HG03565 (cell line): ENCODE results near the gene GPX3.

Experiments used
- ATAC-seq: cut with Tn5 transposase; IDR thresholded peaks from one replicate; pipeline ENCODE4 v1.9.1; 2021; ENCODE audit warnings: mild to moderate bottlenecking, moderate library complexity; ENCODE audit not compliant: unreplicated experiment

GPX3 gene

DNA sequence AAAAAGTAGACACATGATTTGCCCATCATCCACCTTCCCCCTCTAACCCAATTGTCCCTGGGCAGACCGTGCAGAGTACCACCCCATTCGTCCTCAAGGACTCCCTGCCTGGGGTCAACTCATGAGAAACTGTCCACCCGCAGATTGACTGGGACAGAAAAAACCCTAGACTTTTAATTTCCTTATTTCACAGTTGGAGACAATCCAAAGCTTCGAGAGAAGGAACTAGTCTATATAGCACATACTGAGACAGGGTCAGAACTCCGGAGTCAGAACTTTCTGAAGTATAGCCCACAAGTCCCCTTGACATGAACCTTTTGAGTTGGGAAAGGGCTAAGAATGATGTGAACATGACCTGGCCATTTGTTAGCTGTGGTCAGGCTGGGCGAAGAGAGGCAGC lies 7.5 kb upstream of the GPX3 start:
- ATAC-seq = no peak

DNA sequence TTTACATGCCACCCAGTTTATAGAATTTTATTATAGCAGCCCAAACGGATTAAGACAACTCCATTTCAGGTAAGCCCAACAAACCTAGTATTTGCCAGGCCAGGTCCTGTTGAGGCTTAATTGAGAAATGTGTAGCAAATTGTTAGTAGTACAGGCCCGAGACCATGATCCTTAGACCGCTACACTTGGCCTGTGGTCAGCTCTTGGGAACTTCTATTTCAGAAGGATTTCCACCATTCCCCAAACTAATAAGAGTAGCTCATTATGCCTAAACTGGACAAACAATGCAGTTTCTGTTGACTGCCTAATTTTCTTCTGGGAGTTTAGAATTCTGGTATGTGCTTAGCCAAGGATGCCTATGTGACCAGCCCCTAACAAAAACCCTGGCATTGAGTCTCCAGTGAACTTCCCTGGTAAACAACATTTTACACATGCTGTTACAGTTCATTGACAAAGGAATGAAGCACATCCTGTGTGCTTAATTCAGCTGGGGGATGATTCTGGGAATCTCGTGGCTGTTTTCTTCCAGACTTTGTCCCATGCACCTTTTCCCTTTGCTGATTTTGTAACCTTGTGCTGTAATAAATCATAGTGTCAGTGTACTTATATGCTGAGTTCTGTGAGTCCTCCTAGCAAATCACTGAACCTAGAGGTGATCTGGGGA lies 5.6 kb upstream of the GPX3 start:
- no peak for ATAC-seq

DNA sequence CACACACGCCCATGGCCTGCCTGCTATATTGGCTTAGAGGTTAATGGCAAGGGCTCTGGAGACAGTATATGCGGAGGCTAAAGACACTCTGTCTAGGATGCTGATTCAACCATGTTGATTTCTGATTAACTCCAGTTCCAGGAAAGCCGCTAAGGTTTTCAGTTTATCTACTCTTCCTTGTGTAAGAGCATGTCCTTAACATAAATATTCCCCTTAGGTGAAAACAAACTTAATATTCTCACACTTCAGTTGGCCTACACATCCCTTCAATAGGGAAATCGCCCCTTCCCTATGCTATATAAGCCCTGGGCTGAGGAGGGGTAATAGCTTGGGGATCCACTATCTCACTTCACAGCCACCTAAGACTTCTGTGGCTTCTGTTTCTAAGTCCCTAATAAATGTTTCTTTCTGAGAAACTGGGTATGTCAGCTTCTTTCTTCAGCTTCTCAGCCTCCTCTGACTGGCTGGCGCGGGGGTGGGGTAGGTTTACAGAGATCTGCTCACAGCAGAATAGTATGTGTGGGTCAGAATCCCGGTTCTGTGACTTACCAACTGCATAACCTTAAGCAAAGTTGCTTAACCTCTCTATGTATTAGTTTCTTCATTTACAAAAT lies 4.3 kb upstream of the GPX3 start:
- ATAC-seq = no peak

DNA sequence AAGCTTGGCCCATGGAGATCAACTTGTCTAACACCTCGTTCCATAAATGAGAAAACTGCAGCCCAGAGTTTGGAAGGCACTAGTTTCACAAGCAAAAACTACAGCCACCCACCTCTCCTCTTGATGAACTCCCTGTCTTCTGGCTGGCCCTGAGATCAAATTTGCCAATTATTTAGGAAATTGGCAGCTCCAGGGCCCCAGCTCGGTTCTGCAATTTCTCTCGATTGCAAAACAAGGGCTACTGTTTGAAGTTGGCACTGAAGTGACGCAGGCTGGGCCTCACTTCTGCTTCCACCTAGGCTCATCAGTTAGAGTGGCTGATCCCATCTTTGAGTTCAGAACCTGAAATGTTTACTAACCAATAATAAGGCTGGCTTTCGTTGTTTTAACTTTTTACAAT lies 3.7 kb upstream of the GPX3 start:
- ATAC-seq = no peak

DNA sequence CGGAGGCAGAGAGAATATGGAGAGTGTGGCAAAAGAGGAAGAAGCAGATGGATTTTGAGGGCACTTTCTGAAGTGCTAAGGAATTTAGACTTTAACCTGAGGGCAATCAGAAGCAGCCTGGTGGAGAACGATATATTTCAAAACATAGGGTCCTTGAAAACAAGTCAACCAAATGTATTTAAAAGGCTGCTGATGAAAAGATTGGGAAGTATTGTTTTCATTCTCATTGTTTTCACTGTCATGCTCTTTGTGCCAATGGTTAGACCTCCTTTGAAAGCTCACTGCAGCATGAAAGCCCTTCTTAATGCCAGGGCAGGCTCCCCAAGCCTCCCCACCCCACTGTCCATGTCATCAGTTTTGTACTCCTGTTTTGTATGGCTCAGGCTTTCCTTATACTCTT lies 2.5 kb upstream of the GPX3 start:
- no peak for ATAC-seq

DNA sequence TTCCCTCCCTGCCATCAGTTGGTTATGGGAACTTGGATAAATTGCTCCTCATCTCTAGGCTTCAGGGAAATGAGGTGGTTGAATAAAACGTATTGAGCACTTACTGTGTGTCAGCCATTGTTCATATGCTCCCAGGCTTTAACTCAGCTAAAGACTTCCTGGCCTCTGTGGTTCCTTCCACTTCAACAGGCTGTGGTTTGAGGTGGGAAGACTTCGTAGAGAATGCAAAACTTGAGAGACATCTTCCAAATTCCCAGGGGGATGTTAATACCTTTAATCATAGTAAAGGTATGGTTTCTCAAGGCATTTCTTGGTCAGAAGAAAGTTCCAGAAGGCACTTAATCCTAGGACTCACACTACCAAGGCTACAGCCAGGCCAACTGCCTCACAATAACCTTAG lies 1.5 kb upstream of the GPX3 start:
- no peak for ATAC-seq

DNA sequence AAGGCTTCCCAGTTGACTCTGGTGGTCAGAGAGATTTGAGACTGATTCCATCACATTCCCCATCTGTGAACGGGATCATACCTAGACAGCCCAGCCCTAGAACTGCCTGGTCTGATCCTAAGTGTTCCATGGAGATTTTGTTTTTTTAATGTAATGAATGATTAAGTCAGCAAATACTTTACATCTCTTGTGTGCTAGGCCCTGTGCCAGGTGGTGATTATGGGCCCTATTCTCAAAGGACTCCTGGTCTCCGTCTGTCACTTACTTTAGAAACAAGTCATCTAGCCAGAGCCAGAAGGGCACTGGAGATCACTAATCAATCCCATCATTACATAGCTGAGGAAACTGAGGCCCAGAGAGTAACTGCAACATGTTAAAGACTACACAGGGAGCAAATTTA lies 1.1 kb upstream of the GPX3 start:
- ATAC-seq = no peak

DNA sequence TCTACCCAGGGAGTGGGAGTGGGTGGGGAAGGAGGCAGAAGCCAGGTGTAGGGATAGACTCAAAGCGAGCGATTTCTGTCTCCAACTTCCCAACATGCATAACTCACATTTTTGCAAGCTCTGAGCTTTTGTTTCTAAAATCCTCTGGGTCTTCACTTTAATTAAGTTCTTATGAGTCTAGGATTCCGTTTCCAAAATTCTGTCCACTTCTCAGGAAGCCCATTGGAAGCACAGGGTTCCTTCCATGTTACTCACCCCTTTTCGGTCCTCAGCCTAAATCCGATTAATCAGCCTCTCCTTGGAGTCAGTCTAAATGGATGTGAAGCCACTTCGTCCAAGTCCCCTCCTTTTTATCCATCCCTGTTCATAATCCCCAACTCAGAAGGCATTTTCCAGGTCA lies 1.4 kb downstream of the GPX3 start:
- no peak for ATAC-seq

DNA sequence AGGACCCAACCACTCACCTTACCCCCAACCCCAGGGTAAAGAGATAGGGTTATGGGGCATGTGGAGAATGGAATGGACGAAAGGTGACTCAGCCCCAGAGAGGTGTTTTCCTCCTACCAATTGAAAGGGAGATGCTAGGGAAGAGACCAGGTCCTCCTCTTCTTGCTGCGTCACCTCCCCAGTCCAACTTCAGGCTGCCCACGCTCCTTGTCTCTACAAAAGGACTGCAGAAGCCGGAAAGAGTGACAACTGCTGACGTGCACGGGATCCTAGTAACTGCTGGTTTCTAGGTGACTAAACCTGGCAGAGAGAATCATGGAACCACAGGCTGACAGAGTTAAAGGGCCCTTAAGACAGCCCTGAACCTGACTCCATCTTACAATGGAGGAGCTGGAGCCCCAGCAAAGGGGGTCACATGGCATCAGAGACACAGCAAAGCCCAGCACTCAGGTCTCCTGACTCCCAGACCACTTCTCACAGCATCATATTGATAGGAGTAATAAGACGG lies 2.2 kb downstream of the GPX3 start:
- ATAC-seq = no peak

DNA sequence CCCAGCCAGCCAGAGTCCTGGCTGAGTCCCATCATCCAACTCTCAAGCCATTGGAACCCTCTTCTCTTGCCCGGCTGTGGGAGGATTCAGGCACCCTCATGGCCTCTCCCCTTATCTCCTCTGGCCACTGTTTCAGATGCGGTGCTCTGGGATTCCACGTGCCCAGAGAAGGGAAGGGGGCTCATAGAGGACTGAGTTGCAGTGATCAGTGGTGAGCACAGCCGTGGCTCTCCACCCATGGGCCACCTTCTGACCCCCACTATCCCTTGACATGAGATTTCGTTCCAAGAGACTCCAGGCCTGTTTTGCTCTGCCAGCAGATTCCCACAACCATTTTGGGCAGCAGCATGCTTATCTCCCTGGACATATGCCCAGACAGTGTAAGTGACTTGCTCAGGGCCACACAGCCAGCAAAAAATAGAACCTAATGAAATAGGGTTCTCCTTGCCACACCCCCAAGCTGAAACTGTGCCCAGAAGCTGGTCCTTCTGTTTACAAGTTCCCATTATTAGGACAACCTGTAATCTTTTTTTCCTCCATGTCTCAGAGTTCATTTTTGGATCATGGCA lies 2.7 kb downstream of the GPX3 start:
- ATAC-seq = no peak

DNA sequence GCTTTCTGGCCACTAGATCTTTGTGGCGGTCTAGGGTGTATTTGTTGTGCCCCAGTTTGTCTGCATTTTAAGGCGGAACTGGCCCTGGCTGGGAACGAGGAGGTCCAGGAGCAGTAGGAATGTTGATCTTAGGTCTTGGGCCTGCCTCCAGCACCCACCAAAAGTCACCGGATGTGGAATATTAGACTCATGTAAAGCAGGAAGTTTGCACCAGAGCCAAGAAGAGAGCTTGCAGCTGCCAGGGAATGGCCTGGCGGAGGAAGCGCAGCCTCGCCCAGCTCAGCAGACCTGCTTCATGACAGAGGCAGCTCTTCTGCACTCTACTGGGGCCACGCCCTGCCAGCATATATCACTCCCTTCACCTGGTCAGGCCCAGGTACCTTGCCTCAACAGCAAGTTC lies 3.3 kb downstream of the GPX3 start:
- no peak for ATAC-seq

DNA sequence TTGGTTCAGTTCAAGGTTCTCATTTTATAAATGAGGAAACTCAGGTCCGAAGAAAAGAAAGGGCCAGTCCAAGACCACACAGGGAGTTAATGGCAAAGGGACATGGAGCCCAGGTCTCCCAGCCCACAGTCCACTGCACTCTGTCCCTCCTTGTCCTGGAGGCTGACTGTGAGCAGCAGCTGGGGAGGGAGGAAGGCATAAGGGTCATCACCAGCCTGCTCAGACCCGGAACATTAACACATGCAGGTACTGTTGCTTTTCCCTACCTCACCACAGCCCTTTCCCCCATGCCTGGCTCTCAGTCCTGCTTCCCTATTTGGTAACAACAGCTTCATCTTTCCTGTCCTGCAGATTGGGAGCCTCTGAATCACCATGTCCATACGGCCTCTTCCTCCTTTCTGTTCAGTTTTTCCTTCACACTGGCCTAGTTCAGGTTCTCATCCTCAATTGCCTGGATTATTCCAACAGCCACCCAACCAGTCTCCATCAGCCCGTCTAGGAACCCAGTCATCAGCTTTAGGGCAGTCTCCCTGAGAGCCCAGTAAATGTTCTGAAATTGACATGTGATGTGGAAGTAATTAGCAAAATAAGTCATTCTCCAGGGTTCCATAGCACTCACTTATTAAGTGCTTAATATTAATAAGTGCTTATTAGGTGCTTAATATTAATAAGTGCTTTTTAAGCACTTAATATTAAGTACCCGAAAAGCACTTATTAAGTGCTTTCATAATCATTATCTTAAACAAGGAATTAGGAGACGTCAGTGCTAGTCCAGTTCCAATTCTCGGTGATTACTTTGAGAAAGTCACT lies 4.3 kb downstream of the GPX3 start:
- no peak for ATAC-seq

DNA sequence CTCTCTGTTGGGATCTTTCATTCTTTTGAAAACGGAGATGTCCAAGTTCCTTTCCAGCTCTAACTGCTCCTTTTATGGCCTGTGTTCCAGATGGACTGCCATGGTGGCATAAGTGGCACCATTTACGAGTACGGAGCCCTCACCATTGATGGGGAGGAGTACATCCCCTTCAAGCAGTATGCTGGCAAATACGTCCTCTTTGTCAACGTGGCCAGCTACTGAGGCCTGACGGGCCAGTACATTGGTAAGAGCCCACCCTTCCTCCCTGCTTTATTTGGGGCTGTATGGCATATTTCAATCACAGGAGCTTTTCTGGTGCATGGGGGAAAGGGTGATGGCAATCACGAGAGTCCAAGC lies 4.8 kb downstream of the GPX3 start:
- no peak for ATAC-seq

DNA sequence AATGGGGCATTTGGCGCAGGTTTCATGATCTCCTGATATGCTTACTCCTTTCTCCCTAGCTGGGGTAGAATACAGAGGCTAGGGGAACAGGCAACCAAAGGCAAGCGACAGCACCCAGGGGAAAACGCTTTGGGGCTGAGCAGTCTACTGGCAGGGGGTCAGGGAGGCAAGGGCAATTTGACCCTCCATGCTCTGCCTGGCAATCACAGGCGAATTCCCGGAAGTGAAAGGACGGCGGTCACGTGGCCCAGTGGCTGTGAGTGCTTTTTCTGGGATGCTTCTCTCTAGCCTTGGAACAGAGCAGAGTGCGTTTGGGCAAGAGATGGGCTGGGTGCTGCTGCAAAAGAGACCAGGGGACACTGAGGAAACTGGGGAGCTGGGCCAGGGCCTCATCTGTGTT lies 5.7 kb downstream of the GPX3 start:
- ATAC-seq = no peak

DNA sequence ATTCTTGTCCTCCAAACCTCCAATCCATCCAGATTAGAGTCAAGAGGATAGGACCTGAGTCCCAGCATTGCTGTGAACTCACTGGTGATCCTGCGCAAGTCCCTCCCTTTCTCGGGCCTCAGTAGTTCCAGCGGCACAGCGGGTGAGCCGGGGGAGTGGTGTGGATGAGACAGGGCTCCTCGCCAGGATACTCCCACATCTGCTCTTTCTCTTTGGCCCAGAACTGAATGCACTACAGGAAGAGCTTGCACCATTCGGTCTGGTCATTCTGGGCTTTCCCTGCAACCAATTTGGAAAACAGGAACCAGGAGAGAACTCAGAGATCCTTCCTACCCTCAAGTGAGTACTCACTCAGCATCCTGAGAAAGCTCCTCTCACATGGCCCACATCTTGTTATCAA lies 6.3 kb downstream of the GPX3 start:
- no peak for ATAC-seq

DNA sequence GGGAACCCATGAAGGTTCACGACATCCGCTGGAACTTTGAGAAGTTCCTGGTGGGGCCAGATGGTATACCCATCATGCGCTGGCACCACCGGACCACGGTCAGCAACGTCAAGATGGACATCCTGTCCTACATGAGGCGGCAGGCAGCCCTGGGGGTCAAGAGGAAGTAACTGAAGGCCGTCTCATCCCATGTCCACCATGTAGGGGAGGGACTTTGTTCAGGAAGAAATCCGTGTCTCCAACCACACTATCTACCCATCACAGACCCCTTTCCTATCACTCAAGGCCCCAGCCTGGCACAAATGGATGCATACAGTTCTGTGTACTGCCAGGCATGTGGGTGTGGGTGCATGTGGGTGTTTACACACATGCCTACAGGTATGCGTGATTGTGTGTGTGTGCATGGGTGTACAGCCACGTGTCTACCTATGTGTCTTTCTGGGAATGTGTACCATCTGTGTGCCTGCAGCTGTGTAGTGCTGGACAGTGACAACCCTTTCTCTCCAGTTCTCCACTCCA lies 7.6 kb downstream of the GPX3 start:
- no peak for ATAC-seq

DNA sequence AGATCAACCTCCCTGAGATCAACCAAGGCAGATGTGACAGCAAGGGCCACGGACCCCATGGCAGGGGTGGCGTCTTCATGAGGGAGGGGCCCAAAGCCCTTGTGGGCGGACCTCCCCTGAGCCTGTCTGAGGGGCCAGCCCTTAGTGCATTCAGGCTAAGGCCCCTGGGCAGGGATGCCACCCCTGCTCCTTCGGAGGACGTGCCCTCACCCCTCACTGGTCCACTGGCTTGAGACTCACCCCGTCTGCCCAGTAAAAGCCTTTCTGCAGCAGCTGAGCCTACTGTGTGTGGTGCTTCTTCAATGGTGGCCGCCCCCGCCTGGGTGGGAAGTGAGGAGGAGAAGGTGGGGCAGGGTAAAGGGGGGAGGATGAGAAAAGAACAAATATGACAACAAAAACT lies 8.3 kb downstream of the GPX3 start:
- no peak for ATAC-seq

DNA sequence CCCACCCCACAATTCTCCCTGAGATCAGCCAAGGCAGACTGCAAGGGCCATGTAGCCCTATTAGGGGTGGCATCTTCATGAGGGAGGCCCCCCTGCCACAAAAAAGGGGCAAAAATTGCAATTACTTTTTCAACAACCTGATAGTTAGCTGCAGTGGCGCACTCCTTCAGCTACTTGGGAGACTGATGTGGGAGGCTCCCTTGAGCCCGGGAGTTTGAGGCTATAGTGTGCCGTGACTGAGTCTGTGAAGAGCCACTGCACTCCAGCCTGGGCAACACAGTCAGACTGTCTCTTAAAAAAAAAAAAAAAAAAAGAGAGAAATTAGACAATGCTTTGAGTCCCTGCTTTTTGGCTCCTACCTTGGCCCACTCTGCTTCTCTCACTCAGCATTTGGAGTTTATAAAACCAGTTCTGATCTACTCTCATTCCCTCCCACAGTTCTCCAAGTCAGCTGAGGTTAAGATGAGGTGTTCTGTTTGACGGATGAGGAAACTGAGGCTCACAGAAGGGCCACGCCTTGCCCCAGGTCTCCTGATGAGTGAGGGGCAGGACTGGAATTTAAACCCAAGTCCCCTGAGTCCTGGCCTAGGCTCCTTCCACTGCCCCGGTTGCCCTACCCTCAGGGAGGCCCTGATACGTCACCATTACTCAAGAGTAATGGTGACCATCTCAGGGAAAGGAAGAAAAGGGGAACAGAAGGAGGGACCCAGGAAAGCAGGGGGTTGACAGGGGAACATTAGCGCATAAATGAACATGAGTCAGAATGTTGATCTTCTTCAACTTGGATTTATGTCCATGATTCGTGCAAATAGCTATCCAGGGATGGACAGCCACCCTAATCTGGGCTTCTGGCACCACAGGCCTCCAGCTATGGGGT lies 9.0 kb downstream of the GPX3 start:
- ATAC-seq = no peak

DNA sequence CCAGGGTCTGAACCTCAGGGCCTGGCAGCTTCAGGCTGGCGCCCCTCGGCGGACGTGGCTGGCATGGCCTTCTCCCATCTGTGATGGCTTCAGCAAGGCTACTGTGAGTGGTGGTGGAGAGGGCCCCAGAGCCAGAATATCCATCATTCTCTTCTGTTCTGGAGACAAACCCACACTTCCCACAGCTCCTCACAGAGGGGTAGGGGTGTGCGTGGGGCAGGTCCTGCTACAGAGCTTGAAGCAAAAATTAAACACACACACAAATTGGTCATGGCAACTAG lies 9.6 kb downstream of the GPX3 start:
- no peak for ATAC-seq

DNA sequence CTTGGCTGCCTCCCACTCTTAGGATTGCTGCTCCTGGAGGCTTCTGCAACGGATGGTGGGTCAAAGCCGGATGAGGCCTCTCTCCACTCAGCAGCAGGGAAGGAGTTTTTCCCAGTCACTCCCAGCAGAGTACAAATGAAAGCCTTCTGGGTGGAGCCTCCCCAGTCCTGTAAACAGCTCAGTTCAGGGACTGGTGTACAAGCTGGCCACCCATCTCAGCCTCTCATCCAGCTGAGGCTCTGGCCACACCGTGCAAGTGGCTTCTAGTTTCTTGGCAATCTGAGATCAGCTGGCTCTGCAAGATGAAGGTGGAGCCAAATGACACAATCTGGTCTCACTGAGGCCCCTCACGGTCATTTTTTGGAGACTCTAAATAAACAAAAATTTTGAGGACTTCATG lies 10.0 kb downstream of the GPX3 start:
- ATAC-seq = no peak

DNA sequence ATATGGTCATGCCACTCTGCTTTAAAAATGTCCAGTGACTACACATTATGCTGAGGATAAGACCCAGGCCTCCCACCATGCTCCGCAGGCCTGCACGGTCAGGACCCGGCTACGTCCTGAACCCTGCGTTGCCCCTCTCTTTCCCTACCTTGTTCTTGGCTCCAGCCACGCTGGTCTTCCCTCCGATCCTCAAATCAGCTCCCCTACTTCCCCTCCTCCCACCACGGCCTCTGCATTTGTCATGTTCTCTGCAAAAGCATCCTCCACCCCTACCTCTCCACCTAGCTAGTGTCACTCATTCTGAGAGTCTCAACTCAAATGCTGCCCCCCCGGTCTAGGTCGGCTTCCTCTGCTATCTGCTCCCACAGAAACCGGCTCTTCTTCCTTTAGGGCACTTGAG lies 11.2 kb downstream of the GPX3 start:
- no peak for ATAC-seq
